Chondrocyte (in vitro differentiated cells): ENCODE results near the gene SBNO2. TPM values are rescaled to one million over a fixed set of nuclear protein-coding genes. Genes with fewer than 3 reads are reported as not detected.

Experiments
- DNase-seq: peaks from one replicate; pipeline ENCODE4 v3.0.0; 2021; ENCODE audit warnings: mixed read lengths, low spot score
- H3K27ac Mint-ChIP-seq: one replicate; pipeline ENCODE4 v1.8.0; 2021; ENCODE audit warnings: mild to moderate bottlenecking, moderate library complexity, mixed read lengths; ENCODE audit not compliant: unreplicated experiment
- H3K27me3 Mint-ChIP-seq: 2 replicates; pipeline ENCODE4 v1.8.0; 2021; ENCODE audit warnings: low read depth, mixed read lengths
- H3K36me3 Mint-ChIP-seq: 2 replicates; pipeline ENCODE4 v1.8.0; 2021; ENCODE audit warnings: low read depth, mixed read lengths
- H3K4me1 Mint-ChIP-seq: 2 replicates; pipeline ENCODE4 v1.8.0; 2021; ENCODE audit warnings: low read depth, mild to moderate bottlenecking, mixed read lengths
- H3K4me3 Mint-ChIP-seq: one replicate; pipeline ENCODE4 v1.8.0; 2021; ENCODE audit warnings: mild to moderate bottlenecking, moderate library complexity, mixed read lengths; ENCODE audit not compliant: unreplicated experiment
- H3K9me3 Mint-ChIP-seq: 2 replicates; pipeline ENCODE4 v1.8.0; 2021; ENCODE audit warnings: low read depth, mixed read lengths
- CTCF ChIP-seq: fragments of 200-600 bp; sonication (generic); IDR thresholded peaks from 2 replicates; pipeline ENCODE4 v1.5.0; 2021; ENCODE audit warnings: antibody characterized with exemption, mild to moderate bottlenecking, moderate library complexity
- total RNA-seq: library from RNA; stranded (reverse); gene quantifications from 3 replicates; pipeline ENCODE4 v1.2.1, GENCODE V29; 2021

Gene SBNO2
- total RNA-seq, 1 donor from 2014 or later, result 45.6 TPM

GRCh38 chr19:1122021-1122971, 51.8 kb downstream of the SBNO2 start:
- no peak overlapping the region for H3K4me3 Mint-ChIP-seq
- DNase-seq, result no peak
- H3K27me3 Mint-ChIP-seq, result no peaks in the 10 kb centered on the region
- H3K9me3 Mint-ChIP-seq, result no peaks in the 10 kb centered on the region
- peaks cover 19% of the 10 kb centered on the region for H3K36me3 Mint-ChIP-seq
- no peak for TF ChIP-seq CTCF
- H3K4me1 Mint-ChIP-seq, result peaks cover 20% of the 10 kb centered on the region
- H3K27ac Mint-ChIP-seq, result no peak overlapping the region

GRCh38 chr19:1121395-1121794, 52.7 kb downstream of the SBNO2 start:
- DNase-seq, result no peak
- Mint-ChIP-seq H3K4me3 (no peak overlapping the region), H3K27me3 (no peaks in the 10 kb centered on the region), H3K27ac (no peak overlapping the region), H3K9me3 (no peaks in the 10 kb centered on the region), H3K36me3 (peaks cover 19% of the 10 kb centered on the region), H3K4me1 (peaks cover 11% of the 10 kb centered on the region)
- no peak for TF ChIP-seq CTCF

GRCh38 chr19:1119475-1120217, 54.4 kb downstream of the SBNO2 start:
- no peaks in the 10 kb centered on the region for H3K27me3 Mint-ChIP-seq
- no peak for DNase-seq
- H3K27ac Mint-ChIP-seq, result no peak overlapping the region

GRCh38 chr19:1118999-1119398, 55.1 kb downstream of the SBNO2 start:
- H3K4me3 Mint-ChIP-seq, result no peak overlapping the region
- TF ChIP-seq CTCF, result no peak
- peaks cover under 1% of the 10 kb centered on the region for H3K4me1 Mint-ChIP-seq
- H3K27me3 Mint-ChIP-seq, result no peaks in the 10 kb centered on the region
- H3K36me3 Mint-ChIP-seq, result peaks cover 18% of the 10 kb centered on the region
- no peak for DNase-seq
- H3K27ac Mint-ChIP-seq, result no peak overlapping the region
- H3K9me3 Mint-ChIP-seq, result no peaks in the 10 kb centered on the region

More at GRCh38 chr19:1119475-1120217, 54.4 kb downstream of the SBNO2 start:
- Mint-ChIP-seq H3K9me3 (no peaks in the 10 kb centered on the region), H3K4me1 (no peaks in the 10 kb centered on the region), H3K4me3 (no peak overlapping the region), H3K36me3 (peaks cover 18% of the 10 kb centered on the region)
- TF ChIP-seq CTCF, result no peak

GRCh38 chr19:1117654-1118053, 56.4 kb downstream of the SBNO2 start:
- no peak for DNase-seq
- H3K27ac Mint-ChIP-seq, result no peak overlapping the region
- H3K36me3 Mint-ChIP-seq, result peaks cover 15% of the 10 kb centered on the region
- H3K27me3 Mint-ChIP-seq, result no peaks in the 10 kb centered on the region
- H3K4me1 Mint-ChIP-seq, result peaks cover 6% of the 10 kb centered on the region
- H3K9me3 Mint-ChIP-seq, result no peaks in the 10 kb centered on the region
- TF ChIP-seq CTCF, result no peak
- H3K4me3 Mint-ChIP-seq, result no peak overlapping the region
